NCI-H1436 (cell line): ENCODE results near the gene CYP27C1.
"Not testable (repeated sequence)": the region's sequence is repeated elsewhere in the genome, so short reads cannot be mapped to it uniquely, and the experiment has no call there.

Source experiments
- DNase-seq: peaks from one replicate; lab custom pipeline; 2025; lab: John Stamatoyannopoulos, UW

The CYP27C1 gene

DNA sequence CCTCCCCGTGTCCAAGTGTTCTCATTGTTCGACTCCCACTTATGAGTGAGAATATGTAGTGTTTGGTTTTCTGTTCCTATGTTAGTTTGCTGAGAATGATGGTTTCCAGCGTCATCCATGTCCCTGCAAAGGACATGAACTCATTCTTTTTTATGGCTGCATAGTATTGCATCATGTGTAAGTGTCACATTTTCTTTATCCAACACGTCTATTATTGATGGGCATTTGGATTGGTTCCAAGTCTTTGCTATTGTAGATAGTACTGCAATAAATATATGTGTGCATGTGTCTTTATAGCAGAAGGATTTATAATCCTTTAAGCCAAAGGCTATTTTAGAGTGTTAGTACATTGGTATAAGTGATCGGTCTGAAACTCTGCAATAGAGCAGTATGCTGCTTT is 4.0 kb upstream of the CYP27C1 start:
- DNase-seq, result not testable (repeated sequence)

DNA sequence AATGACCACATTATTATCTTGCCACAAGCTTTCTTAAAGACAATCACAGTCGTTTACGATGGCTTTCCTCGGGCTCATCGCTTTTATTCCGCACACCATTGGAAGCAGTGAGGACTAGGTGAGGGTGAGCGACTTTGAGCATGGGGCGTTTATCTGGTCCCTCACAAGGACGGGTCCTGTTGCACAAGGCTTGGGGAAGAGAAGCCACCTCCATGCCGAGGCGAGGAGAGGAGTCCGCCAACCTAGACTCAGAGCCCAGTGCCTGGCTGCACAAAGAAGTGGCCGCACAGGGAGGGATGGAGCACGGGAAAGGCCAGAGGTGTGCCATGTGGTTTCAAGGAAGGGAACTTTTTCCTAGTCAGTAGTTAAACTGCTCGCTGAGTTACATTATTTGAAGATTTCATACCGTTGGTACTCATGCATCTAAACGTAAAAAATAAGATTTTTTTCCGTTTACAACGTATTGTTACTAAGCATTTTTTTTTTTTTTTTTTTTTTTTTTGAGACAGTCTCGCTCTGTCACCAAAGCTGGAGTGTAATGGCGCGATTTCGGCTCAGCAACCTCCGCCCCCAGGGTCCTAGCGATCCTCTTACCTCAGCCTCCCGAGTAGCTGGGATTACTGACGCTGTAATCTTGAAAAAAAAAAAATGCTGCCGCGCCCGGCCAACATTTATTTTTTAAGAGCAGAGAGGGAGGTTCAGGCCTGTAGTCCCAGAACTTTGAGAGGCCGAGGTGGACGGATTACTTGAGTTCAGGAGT is 849 bp upstream of the CYP27C1 start:
- no peak for DNase-seq

DNA sequence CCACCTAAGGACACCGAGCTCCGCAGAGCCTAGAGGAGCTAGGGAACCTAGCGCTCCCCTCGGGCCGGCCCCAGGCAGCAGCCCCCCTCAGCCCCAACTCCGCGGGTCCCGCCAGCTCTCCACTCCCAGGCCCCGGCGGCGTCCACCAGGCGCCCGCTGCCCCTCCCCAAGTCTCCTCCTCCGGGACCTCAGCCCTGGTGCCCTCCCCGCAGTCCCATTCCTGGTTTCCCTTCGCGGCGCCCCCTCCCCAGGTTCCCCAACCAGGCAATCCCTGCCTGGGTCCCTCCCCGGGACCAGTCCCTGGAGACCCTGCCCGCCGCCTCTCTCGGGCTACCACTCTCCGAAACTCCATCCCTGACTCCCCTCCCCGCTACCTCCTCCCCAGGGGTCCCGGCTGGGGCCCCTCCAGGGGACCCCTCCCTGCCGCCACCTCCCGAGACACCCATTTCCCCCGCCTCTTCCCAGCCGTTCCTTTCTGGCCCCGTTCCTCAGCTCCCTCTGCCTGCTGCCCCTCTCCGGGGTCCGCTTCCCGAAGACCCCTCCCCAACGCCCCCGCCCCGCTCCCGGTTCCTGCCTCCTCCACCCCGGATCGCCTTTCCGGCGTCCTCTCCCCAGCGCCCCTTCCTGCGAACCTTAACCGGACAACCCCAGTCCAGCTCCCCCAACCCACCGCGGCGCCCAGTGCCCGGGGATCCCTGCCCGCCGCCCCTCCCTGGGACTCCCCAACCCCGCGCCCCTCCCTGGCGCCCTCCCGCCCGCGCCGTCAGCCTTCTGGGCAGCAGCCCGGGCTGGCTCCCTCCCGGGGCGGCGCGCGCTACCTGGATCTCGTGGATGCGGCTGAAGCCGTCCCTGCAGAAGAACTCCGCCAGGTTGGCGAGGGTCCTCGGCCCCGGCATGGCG is 678 bp downstream of the CYP27C1 start:
- no peak for DNase-seq

DNA sequence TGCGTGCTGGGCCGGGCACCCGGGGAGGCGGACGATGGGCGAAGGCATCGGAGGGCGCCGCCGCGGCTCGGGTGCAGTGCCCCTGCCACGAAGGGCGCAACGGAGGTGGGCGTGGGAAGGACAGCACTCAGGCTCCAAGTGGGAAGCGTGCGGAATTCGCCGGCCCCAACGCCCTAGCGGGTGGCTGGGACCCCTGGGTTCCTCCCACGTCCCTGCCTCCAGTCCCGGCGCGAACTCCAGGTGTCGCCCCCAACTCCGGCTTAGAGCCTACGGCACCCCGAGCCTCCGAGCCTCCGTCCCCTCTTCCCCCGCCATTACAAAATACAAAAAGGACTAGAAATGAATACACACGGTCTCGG is 1.3 kb downstream of the CYP27C1 start:
- no peak for DNase-seq

DNA sequence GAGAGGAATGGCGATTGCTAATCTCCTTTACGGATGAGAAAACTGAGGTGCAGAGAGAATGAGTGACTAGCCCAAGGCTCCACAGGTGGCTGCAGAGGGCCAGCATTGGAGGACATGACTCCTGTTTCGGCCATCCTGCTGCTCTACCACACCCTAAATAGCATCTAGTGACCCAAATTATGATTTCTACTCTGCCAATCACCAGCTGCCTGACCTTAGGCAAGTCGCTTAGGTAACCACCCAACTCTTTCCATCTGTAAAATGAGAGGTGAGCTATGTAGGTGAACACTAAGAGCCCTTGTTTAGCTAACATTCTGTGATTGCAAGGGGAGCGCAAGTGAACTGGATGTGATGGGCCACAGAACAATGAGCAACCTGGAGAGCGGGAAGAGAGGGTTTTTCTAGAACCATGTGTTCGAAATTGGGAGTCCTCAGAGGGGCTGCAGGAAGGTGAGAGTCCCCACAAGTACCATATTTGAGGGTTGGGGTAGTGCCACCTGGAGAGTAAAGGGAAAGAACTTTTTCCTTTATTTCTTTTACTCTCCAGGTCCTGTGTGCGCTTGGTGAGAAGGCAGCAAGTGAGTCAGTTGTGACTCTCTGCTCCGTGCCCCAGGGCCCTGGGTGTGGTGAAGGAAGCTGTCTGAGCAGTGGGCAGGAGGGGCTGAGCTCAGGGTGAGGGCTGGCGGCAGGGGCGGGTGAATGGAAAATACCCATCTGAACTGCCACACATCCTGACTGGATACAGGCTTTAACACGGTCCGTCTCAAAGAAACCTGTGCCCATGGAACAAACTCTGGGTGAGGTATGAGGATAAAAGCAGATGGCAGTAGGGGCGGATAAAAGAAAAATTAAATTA is 2.4 kb downstream of the CYP27C1 start:
- no peak for DNase-seq

DNA sequence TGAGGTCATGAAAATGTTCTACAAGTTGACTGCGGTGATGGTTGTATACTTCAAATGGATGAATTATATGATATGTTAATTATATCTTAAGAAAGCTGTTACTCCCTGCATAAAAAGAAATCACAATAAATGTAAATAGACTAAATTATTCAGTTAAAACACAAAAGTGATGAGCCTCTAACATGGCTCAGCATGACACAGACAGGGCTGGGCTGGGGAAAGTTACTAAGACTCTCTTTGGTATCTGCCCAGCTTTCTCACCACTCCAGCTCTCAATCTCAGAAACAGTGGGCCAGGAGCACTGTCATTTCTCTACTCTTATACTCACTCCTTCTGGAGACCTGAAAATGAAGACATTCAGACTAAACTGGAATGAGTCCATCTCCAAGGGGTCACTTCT is 3.5 kb downstream of the CYP27C1 start:
- DNase-seq, result no peak

DNA sequence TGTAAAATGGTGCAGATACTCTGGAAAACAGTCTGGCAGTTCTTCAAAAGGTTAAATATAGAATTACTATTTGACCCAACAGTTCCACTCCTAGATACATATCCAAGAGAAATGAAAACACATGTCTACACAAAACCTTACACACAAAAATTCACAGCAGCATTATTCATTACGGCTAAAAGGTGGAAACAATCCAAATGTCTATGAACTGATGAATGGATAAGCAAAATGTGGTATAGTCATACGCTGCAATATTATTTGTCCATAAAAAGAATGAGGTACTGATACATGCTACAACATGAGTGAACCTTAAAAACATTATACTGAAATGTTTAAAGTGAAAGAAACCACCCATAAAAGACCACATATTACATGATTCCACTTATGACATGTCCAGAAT is 4.0 kb downstream of the CYP27C1 start:
- DNase-seq, result no peak

DNA sequence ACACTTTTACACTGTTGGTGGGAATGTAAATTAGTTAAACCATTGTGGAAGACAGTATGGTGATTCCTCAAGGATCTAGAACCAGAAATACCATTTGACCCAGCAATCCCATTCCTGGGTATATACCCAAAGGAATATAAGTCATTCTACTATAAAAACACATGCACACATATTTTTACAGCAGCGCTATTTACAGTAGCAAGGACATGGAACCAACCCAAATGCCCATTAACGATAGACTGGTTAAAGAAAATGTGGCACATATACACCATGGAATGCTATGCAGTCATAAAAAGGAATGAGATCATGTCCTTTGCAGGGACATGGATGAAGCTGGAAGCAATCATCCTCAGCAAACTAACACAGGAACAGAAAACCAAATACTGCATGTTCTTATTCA is 5.9 kb downstream of the CYP27C1 start:
- DNase-seq, result not testable (repeated sequence)

DNA sequence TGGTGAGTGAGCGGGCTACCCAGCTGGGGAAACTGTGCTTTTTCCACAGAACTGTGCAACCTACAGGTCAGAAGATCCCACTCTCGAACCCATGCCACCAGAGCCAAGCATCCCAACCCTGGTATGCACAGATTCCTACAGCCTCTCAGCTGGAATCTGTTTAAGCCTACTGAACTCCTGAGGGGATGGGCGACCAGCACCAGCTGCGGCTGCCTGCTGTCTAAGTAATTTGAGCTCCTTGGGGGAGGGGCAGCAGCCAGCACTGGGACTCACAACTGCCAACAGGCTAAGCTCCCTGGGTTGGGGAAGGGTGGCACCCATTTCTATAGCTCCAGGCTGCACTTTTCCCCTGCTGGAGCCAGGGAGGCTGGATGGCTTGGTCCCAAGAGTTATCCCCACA is 11.8 kb downstream of the CYP27C1 start:
- peak; percentile 11 for DNase-seq

DNA sequence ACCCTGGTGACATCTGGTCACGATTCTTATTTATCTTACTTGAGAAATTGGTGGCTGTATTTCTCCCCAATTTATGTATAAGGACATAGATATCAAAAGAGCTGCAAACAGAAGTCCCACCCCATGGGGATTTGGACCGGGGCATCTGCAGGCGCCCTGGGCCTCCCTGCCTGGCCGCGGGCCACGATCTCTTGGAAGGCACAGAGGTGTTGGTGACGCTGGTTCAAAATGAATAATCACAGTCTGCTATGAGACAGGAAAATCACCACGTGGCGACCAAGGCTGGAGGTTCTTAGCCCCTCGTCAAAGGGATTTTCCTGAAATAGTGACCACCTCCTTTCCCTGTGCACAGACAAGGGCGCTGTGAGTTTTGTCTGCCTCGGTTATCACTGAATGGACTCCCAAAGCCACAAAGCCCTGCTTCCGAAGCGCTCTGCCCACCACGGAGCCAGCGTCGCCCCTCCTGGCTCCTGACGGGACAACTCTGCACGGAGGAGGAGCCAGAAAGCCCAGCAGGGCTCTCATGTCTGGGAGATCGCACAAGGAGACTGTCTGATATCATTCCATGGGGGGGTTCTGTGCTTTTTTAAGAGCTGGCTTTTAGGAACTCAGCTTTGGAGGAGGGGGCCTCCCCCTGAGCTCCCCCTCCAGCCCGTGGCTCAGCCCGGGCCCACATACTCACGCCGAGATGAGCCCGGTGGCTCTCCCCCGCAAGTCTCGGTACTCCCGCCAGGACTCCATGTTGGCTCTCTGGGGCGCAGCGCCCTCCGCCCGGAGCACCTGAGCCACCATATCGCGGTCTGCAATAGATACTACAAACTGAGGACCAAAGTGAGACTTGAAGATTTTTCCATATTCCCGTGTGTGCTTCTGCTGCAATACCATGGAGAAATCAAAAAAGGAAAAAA is 14.6 kb downstream of the CYP27C1 start:
- no peak for DNase-seq

DNA sequence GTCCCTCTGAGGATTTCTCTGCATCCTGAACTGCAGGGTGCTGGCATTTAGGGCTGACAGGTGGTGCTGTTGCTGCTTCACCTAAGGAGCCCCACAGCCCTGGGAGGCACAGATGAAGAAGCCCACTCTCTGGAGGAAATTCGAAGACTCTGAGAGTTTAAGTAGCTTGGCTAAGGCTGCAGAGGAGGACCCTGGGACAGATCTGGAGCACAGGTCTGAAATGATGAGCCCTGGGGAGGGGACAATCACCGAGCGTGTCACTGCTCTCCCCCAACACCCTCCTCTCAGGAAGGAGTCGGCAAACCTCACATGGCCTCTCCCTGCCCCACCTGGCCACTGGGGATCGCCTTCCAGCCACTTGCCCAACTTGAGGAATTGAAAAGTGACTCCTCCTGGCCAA is 18.6 kb downstream of the CYP27C1 start:
- no peak for DNase-seq

DNA sequence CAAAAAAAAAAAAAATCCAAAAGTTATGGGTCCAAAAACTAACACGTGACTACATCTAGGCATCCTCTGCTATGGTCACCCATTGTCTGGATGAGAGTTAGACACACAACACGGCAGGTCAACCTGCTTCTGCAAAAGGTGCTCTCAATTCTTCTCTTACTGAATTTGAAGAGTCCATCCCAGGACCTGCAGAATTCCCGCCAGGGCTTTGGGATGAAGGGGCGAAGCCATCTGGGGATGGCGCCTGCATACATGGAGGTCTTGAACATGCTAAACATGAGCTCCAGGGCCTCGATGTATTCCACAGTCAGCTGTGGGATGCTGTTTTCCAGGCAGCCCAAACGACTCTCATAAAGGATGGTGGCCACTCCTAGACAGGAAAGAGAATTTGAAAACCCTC is 19.1 kb downstream of the CYP27C1 start:
- no peak for DNase-seq

DNA sequence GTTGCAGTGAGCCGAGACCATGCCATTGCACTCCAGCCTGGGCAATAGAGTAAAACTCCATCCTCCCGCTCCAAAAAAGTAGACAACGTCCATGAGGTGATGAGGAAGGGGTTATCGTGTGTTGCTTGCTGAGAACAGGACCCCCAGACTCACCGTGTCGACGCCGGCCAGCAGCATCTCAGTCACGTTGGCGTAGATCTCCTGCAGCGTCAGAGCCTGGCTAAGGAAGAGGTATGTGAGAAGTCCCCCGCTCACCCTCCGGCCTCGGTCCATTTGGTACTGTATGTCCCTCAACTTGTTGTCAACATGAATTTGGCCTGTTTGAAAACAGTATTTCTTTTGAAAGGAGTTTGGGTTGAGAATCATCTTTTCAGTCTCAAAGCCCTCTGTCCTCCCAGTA is 20.9 kb downstream of the CYP27C1 start:
- DNase-seq, result no peak

DNA sequence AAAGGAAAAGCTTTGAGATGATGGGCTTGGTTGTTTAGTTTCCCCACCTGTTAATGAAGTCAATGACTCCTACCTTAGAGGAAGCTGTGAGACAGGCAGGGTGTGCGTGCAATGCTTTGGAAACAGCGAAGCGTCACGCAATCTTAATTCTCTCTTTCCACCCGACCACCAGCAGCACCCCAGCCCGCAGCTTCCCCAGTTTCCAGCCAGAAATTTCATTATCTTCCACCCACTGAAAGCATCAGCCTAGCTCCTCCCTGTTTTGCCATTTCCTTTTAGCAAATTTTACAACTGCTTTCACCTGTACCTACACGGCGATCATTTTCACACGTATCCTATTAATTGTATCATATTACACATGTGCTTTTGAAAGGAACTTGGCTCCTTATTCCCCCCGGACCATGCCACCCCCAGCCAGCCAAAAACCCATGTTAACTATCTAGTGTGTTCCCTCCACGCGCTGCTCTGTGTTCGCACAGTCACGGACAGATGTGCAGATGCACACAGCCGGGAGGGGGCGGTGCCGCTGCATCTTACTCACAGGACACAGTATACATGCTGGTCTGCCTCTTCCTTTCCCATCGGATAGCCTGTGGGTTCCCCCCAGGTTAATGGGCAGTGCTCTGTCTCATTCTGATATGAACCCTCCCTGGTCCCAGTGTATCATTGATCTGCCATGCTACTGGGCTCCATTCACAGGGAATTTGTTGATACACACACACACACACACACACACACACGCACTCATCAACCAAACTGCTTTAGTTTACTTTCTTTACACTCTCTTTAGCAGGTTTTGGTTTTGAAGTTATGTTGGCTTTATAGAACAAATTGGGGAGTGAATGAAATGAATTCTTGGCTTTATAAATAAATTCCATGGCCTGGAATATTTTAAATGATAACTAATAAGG is 22.4 kb downstream of the CYP27C1 start:
- peak; percentile 28 for DNase-seq

DNA sequence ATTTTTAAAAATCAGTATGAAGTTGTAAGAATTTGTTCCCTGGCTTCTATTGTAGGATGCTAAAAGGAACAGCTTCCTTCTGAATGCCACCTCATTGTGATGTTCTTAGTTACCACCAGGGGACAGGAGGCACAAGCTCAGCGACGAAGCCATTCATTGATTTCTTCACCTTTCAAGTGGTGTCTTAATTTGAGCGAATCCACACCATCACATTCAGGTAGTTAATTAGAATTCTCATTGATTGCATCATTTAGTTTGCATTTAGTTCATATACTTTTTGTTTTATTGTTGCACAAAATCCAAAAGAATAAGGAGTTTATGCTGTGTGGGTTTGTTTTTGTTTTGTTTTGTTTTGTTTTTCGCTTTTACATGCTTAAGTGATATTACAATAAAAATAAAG is 23.1 kb downstream of the CYP27C1 start:
- DNase-seq, result peak; percentile 18

DNA sequence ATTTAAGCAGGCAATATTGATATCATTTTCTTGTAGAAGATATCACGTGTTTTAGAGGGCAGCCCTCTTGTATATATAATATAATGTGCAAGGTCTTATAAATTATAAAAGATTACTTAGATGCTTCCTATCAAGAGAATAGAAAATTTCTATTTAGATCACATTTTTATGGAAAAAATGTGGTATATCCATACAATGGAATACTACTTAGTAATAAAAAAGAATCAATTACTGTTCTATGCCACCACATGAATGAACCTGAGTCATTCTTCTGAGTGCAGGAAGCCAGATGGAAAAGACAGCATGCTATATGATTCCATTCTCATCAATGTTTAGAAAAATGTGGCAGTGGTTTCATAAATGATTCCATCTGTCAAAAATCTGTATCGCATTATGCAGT is 23.6 kb downstream of the CYP27C1 start:
- DNase-seq, result no peak

DNA sequence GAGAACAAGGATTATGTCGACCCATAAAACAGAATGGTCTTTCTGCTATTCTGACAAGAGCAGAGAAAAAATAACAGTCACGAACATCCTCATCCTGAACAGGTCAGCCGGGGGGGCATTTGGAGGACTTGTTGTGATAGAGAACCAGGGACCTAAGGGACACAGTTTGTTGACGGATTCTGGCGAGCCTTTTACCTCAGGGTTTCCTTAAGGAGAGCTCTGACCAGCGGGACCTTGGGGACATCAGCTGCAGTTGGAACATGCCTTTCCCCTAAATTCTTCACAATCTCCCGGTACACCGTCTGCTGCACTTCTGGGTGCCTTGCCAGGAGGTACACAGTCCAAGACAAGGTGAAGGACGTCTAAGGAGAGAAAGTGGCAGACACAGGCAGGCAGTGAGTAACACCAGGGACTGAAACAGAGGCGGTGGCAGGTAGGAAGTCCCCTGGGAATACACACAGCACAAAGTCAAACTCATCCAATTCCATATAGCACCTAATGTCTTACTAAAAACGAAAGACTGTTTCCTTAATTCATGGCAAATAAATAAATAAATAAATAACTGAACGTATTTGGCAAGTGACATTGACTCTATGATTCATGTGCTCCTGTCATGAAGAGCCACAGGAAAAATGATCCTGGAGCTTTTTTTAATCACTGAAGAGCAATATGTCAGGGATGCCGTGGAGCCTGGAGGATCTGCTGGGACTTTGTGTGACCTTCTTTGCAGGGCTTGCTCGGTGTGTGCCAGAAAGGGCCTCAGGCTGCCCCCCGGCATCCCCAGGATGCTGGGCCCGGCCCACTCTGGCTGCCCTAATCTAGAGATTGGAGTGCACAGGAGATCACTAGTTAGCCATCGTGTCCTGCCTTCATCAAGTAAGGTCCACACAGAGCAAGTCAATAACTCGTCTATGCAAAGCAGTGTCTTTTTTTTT is 24.7 kb downstream of the CYP27C1 start:
- no peak for DNase-seq

DNA sequence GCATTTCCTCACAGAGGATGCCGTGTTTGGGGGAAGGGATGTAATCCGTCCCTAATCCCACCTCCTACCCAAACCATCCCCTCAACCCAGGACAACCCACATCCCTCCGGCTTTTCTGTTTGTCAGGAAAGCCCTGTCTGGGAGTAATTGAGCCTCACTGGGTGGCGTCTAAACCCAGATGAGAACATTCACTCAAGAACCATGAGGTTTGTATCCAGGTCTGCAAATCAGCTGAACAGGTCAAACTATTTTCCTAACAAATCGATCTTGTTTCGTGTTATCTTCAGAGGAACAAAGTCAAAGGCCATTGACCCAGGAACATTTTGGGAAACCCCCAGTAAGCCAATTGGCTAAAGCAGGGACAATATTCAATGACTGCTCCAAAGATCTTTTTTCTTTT is 25.7 kb downstream of the CYP27C1 start:
- DNase-seq, result no peak

DNA sequence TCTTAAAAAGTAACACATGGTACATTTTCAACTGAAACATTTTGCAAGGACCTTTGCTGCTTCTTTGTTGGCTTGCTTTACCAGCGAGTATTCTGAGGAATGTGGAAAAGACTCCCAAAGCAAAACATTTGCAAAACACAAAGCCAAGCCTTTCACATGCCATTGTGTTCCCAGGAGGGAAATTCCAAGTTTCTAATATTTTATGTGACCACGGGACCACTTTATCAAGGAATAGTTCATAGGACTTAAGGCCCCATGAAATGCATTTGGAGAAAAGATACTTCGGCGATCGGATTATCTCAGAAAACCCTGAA is 26.2 kb downstream of the CYP27C1 start:
- no peak for DNase-seq
